HG03354 (cell line): ENCODE results near the gene ANKRD44.
A peak's percentile ranks its signal among the peaks of the same experiment; 100 is the strongest.
"Not testable (repeated sequence)": the region's sequence is repeated elsewhere in the genome, so short reads cannot be mapped to it uniquely, and the experiment has no call there.

Source experiments
- ATAC-seq: cut with Tn5 transposase; IDR thresholded peaks from one replicate; pipeline ENCODE4 v1.9.1; 2021; ENCODE audit warnings: mild to moderate bottlenecking; ENCODE audit not compliant: unreplicated experiment, poor library complexity, severe bottlenecking

Gene ANKRD44

GRCh38 chr2:197013098-197013497 is 297.5 kb downstream of the ANKRD44 start:
- no peak for ATAC-seq

GRCh38 chr2:197011801-197012641 is 298.6 kb downstream of the ANKRD44 start:
- peak; percentile 77 for ATAC-seq

GRCh38 chr2:197011021-197011417 is 299.6 kb downstream of the ANKRD44 start:
- ATAC-seq, result no peak

GRCh38 chr2:197010200-197011020 is 300.2 kb downstream of the ANKRD44 start:
- no peak for ATAC-seq

- ATAC-seq, result not testable (repeated sequence)
Observed at GRCh38 chr2:197008741-197009341, 301.7 kb downstream of the ANKRD44 start.

GRCh38 chr2:197007716-197008628 is 302.6 kb downstream of the ANKRD44 start:
- ATAC-seq, result no peak

- ATAC-seq, result no peak
Observed at GRCh38 chr2:197001921-197002320, 308.7 kb downstream of the ANKRD44 start.

GRCh38 chr2:196995757-196996314 is 314.7 kb downstream of the ANKRD44 start:
- no peak for ATAC-seq

GRCh38 chr2:196994764-196995163 is 315.8 kb downstream of the ANKRD44 start:
- ATAC-seq, result no peak

- no peak for ATAC-seq
Observed at GRCh38 chr2:196993617-196994016, 317.0 kb downstream of the ANKRD44 start.

GRCh38 chr2:196992466-196992865 is 318.1 kb downstream of the ANKRD44 start:
- no peak for ATAC-seq

GRCh38 chr2:196990788-196991461 is 319.7 kb downstream of the ANKRD44 start:
- no peak for ATAC-seq

GRCh38 chr2:196990092-196990491 is 320.5 kb downstream of the ANKRD44 start:
- no peak for ATAC-seq

- ATAC-seq, result no peak
Observed at GRCh38 chr2:196989496-196989895, 321.1 kb downstream of the ANKRD44 start.

GRCh38 chr2:196988639-196989038 is 321.9 kb downstream of the ANKRD44 start:
- ATAC-seq, result no peak

GRCh38 chr2:196987649-196988364 is 322.8 kb downstream of the ANKRD44 start:
- peak; percentile 66 for ATAC-seq

GRCh38 chr2:196987298-196987648 is 323.3 kb downstream of the ANKRD44 start:
- ATAC-seq, result no peak

GRCh38 chr2:196985511-196986183 is 324.9 kb downstream of the ANKRD44 start:
- ATAC-seq, result no peak
